GM12892 (cell line): ENCODE data around the gene GLI2.

Experiments used
- DNase-seq: peaks from one replicate; pipeline ENCODE4 v3.0.0; 2011; ENCODE audit not compliant: insufficient read length
- FAIRE-seq: peaks from 2 replicates; lab custom pipeline; 2011; peaks lifted over from hg19 to GRCh38; lab: Jason Lieb, UNC
- POLR2A ChIP-seq: IDR thresholded peaks from 2 replicates; pipeline ENCODE4 v1.6.1; 2011; ENCODE audit warnings: low read depth, low read length, control low read depth
- POLR2AphosphoS5 ChIP-seq: IDR thresholded peaks from 2 replicates; pipeline ENCODE4 v1.6.1; 2011; ENCODE audit warnings: low read depth, low read length, control low read depth
- TAF1 ChIP-seq: IDR thresholded peaks from 2 replicates; pipeline ENCODE4 v1.6.1; 2011; ENCODE audit warnings: low read depth, mild to moderate bottlenecking, control low read depth, low read length, borderline replicate concordance

GLI2 gene

DNA sequence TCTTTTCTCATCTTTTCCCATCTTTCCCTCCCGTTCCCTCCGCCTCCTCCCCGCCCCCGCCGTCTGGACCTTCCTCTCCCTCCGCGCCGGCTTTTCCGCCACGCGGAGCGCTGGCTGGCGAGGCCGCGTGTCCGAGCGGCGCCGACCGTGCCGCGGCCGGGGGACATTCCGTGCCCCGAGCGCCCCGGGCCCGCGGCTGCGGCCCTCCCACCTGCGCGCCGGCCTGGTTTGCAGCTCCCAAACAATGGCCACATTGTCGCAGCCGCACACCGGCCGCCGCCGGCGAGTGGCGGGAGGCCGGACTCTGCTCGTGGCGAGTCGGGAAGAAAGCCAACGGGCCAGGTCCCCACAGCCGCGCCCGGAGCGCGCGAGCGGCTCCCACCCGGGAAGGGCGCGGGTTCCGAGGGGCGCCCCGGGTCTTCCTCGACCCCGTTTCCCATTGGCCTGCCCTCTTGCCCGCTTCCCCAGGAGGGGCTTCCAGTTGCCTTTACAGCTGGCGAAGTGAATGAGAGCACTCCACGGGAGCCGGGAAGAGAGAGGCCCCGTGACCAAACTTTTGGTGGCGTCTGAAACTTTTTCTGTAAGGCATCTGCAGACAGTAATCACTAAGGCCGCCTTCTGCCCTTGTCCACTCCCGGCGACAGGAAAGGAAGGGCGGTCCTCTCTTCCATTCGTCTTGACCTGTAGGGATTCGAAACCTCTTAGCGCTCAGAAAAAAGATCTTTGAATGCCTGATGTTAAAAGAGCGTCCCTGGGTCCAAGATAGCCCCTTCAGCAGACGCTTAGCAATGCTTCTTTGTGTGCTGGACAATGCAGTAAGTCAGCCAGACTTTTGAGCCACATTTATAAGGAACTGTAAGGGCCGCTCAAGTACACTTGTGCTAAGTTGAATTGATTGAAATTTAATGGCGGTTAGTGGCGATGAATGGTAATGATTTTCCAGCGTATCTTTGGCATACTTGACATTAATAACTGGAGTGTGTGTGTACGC is 6.2 kb downstream of the GLI2 start:
- FAIRE-seq: no peak
- DNase-seq: no peak

DNA sequence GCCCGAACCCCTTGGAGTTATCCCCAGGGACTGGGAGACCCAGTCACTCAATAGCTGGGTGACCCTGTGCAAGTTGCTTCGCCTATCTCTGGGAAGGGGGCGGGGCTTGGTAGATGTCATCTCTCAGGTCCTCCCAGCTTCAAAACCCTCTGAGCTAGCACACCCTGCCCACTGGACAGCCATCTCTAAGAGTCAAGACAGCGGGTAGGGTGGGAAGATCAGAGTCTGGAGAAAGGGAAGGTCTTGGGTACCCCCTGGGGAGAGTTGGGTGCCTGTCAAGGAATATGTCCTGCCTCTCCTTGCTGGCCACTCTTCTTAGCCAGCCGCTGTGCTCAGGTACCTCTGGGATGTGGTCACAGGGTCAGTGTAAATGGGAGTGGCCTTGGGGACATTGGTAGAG is 8.0 kb downstream of the GLI2 start:
- DNase-seq (no peak), FAIRE-seq (no peak)
- TF ChIP-seq POLR2AphosphoS5 (no peak), TAF1 (no peak), POLR2A (no peak)

More for the DNA sequence above, 6.2 kb downstream of the GLI2 start:
- TF ChIP-seq TAF1 (no peak), POLR2AphosphoS5 (no peak), POLR2A (no peak)

DNA sequence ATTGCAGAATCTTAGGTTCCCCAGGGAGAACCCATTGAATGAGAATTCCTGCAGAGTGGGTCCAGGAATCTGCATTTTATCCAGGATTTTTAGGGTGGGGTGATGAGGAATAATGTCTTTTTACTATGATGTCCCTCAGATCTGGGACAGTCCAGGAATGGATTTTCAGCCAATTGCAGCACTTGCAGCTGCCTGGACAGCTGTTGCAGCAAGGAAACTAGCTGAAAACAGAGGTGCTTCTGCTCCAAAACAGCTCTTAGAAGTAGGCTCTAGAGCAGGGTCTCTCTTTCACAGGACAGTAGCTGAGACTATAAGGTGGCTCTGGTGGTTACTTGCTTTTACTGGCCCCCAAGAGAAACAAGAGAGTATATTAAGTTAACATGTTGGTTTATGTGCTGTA is 9.1 kb downstream of the GLI2 start:
- DNase-seq (no peak), FAIRE-seq (no peak)
- TF ChIP-seq POLR2A: no peak
- no peak for TF ChIP-seq POLR2AphosphoS5
- TF ChIP-seq TAF1: no peak

DNA sequence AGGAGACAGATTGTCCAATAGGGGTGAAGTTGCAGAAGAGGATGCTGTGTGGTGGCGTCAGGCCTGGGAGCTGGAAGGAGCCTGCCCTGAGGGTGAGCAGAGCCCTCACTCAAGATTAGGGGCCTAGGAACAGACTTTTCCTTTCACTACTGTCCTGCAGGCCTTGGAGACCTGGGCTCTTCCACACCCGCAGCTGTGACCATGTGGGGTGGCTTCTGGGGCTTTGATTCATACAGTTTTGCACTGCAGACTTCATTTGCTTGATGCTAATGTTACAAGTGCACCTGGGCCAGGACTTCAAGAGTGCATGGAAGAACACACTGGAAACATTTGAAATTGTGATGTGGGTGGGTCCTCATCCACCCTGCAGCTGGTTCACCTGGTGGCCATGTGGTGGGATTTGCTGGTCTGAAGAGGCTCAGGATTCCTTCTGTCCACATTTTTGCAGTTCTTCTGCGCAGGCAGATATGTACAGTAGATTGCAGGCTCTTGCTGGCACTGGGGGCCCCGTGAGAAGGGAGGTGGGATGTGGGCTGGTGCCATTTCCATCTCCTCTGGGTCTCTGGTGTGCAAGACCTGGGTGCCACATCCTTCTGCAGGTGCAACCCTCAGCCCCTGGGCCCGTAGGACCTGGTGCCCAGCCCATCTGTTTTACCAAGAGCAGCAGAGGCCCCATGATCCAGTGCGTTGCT is 9.9 kb downstream of the GLI2 start:
- DNase-seq (no peak), FAIRE-seq (no peak)
- TF ChIP-seq POLR2AphosphoS5 (no peak), POLR2A (no peak), TAF1 (no peak)

DNA sequence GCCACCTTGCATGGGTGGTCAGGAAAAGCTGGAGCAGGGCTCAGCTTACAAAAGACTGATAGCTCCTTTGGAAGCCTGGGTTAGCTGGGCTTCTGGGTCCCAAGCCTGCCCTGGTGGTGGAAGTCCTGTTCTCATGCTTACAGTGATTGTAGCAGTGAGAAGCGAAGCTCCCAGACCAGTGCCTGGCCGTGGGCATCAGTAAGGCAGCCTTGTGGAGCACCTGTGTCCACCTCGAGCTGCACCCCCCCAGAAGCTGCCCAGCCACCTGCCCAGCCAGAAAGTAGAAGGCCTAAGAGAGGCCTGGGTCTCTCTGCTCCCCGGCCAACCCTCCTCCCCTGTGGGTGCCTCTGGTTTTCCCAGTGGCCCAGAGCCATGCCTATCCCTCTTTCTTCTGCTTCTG is 10.5 kb downstream of the GLI2 start:
- no peak for TF ChIP-seq POLR2AphosphoS5
- no peak for TF ChIP-seq POLR2A
- no peak for TF ChIP-seq TAF1
- FAIRE-seq (no peak), DNase-seq (no peak)

DNA sequence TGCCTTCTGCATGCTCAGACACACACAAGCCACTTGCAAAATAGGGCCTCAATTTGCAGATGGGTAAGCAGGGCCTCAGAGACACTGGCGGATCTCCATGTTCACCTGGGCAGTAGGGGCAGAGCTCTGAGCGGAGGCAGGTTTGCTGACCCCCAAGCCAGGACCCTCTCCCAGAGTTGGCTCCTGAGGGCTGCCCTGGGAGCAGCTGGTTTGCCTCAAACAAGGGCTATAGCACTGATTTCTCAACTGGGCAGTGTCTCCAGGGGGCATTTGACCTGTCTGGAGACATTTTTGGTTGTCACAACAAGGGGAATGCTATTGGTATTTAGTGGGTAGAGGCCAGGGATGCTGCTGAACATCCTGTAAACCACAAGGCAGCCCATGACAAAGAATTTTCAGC is 11.6 kb downstream of the GLI2 start:
- FAIRE-seq (no peak), DNase-seq (no peak)
- TF ChIP-seq TAF1: no peak
- no peak for TF ChIP-seq POLR2AphosphoS5
- TF ChIP-seq POLR2A: no peak

DNA sequence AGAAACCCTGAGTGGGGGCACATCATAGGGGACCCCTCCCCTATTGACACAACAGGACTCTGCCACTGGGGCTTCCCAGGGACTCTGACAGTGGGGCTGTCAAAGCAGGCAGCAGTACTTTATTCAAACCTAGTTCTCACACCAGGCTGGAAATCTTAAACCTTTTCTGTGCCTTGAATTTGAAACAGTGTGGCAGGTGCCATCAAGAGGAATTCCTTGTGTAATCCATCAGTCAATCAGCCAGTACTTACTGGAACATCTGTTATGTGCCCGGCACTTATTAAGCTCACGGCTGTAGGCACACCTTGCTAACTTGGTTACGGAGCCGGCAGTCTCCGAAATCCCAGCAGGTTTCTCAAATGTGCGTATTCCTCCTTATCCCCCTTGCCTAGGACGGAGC is 12.0 kb downstream of the GLI2 start:
- TF ChIP-seq POLR2A: no peak
- TF ChIP-seq POLR2AphosphoS5: no peak
- no peak for TF ChIP-seq TAF1
- FAIRE-seq: no peak
- no peak for DNase-seq

DNA sequence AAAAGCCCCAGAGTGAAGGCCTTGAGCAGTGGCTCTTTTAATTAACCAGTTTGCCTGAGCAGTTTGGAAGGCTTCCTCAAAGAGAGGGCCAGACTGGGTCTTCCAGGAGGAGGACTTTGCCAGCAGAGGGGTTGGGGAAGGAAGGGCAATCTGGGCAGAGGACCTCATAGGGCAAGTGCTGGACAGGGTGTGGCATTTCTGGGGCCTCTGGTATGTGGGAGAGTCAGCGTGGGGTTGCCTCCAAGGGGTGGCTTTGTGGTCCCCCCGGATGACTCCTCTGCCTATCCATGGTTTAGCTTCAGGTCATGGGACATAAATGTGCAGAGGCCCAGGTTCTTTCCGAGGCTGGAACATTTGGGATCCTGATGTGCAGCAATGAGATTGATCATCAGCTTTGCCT is 12.6 kb downstream of the GLI2 start:
- DNase-seq (no peak), FAIRE-seq (no peak)
- TF ChIP-seq POLR2A (no peak), TAF1 (no peak), POLR2AphosphoS5 (no peak)

DNA sequence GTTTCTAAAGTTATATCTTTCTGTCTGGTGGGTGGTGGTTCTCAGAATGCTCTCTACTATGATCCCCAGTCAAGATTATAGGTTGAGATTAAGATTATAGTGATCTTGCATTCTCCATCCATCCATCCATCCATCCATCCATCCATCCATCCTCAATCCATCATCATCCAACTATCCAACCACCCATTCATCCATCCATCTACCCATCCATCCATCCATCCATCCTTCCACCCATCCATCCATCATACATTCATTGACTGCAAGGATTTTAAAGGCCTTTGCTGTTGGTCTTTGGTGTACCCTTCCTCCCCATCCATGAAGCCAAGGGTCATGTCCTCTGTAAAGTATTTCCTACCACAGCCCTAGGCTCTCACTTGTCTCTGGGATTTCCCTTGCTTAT is 13.1 kb downstream of the GLI2 start:
- FAIRE-seq: no peak
- TF ChIP-seq POLR2A (no peak), TAF1 (no peak), POLR2AphosphoS5 (no peak)
- DNase-seq: no peak

DNA sequence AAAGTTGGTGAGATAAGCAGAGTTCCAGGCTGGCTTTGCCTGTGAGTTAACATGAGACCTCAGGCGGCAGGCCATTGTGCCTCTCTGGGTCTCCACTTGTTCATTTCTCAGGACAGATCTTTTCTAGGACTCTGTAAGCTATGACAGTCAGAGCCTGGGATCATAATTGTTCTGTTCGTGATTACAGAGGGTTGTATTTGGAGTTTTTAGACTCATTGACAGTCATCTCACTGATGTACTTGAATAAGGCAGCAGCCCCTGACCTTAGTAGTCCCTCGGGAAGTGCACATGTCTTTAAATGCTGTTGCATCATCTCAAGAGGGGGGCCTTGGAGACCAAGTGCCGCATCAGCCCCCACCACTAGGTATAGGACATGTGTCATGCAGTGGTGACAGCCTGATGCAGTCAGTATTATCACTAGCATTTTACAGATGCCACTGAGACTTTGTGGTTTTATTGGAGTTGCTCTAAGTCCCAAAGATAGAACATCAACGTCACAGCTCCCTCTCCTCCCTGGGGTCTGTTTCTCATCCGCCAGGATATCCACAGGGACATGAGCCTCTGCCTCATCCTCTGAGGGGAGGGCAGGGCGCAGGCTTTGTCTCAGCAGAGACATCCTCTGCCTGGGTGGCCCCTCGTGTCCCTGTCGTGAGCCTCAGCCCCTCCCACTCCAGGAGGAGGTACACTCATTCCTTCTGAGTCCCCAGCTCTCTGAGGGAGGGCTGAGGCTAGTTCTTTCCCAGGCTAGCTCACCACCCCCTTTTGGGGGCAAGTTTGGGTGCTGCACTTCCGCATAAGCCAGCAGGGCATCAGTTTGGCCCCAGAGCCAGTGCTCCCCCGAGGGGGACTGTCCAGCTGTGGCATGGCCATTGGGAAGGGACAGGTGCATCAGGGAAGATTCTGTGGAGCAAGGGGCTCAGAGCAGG is 14.1 kb downstream of the GLI2 start:
- TF ChIP-seq TAF1: no peak
- no peak for TF ChIP-seq POLR2A
- no peak for TF ChIP-seq POLR2AphosphoS5
- DNase-seq (no peak), FAIRE-seq (no peak)

DNA sequence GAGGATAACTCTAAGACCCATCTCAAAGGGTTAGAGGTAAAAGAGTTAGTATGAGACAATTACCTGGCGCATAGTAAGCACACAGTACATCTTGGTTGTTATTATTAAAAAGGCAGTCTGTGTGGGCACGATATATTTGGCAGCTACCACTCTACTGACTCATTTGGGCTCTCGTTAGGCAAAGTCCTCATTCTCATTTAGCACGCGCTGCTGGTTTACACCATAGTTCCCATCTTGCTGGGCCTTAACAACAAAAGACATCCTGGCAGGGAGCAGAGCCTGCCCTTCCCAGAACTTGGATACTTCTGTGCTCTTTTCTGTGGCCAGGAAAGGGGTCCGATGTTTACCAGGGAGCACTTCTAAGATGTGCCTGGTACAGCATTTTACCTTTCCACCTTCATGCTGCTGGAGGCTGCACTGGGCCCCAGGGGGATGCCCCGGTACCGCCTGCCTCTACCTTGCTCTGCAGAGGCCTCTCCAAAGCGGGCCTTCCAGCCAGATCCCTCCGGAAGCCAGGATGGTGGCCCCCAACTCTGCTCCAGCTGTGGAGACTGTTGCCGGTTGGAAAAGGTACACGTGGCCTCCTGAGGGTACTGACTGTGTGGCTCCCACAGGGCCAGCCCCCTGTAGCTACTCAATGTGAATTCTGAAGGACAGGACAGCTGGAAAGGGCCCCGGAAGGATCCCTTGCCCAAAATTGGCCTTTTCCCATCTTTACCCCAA is 15.0 kb downstream of the GLI2 start:
- TF ChIP-seq POLR2A (no peak), TAF1 (no peak), POLR2AphosphoS5 (no peak)
- peak; percentile 36 for FAIRE-seq
- no peak for DNase-seq
